NCI-H446 (cell line): ENCODE measurements around the gene BUB3.

ENCODE experiments used
- DNase-seq, 2 experiments: peaks; one replicate each; lab custom pipeline; 2025; lab: John Stamatoyannopoulos, UW

Gene BUB3

DNA sequence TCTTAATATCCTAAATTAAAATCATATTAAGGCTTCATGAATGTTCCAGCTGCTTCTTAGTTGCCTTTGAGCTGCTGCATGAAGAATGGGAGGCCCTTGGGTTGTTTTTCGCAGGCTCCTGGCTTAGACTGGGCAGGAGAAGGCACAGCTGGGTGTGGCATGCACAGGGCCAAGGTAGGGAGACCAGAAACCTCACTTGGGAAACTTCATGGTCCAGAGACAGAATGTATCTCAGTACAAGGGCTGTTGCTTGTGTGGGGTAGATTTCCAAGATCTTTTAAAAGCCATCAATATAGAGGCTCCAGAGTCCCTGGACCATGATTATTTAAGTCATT, 49.9 kb downstream of the BUB3 start:
- DNase-seq, result no peak

DNA sequence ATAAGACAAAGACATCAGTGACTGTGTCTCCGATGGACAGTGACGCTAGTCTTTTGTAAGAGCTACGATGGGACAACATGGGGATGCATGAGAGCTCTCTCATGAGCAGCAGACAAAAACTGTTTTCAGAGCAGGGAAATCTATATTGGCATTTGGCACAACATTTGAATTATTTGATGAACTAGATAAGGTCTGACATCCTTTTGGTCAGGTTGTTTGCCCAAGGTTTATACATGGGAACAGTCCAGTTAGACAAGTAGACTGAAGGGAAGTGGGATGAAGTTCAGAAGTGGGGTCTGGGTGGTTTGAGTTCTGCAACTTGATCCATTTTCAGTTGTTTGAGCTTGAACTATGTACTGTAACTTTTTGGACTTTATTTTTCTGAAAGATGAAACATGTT, 50.8 kb downstream of the BUB3 start:
- DNase-seq, result no peak

DNA sequence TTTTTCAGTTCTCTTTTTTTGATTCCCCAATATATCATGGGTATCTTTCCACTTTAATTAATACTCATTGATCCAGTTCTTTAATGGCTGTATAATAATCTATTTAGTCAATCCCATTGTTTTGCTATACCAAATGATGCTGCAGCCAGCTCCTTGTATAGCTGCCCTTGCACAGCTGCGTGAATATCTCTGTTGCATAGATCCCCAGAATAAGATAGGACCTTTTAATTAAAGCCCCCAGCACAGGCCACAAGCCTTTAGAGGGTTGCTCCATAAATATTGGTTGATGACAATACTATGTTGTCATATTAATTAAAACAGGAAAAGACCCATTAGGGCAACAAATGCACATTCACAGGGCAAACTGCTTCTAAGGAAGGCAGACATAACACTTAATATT, 57.9 kb downstream of the BUB3 start:
- no peak for DNase-seq

DNA sequence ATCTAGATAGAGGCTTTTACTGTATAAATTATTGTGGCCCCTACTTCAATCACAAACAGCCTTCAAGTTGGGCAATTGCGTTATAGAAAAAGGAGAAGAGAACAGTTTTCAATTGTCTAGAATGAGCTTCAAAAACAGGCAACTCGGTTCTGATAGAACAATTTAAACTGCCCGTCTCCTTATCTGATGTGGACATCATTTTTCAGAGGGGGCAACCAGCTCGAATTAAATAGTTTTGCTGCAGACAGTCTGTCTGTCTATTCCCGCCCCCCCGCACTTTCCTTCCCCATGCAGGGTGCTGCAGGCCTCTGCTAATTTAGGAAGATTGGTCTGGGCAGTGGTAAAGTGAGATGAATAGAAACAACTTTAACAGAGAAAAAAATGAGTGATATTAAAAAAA, 58.4 kb downstream of the BUB3 start:
- DNase-seq, result no peak

- no peak for DNase-seq
These were observed 59.0 kb downstream of the BUB3 start for GRCh38 chr10:123213192-123213591.
